Breast epithelium (tissue), 4 donors: ENCODE measurements around the gene UNC5B. TPM values are rescaled to one million over a fixed set of nuclear protein-coding genes. Genes with fewer than 3 reads are reported as not detected.

Source experiments
- DNase-seq, 2 donors: peaks; one replicate each; pipeline ENCODE4 v3.0.0-alpha.2; 2019; ENCODE audit warnings: low spot score in 2 of 2
- H3K27ac ChIP-seq, 2 donors: fragments of 200-600 bp; sonication (generic) in 1 of 2; one replicate each; pipeline ENCODE4 v1.5.1; 2016 to 2019; ENCODE audit warnings: mild to moderate bottlenecking in 1 of 2
- H3K27me3 ChIP-seq, 2 donors: fragments of 200-600 bp; sonication (generic) in 1 of 2; one replicate each; pipeline versions ENCODE4 v1.5.1 to v1.6.0; 2017 to 2019; ENCODE audit warnings: control low read depth in 1 of 2, mild to moderate bottlenecking in 1 of 2
- H3K36me3 ChIP-seq: fragments of 200-600 bp; one replicate; pipeline ENCODE4 v1.5.1; 2019
- H3K4me1 ChIP-seq, 2 donors: fragments of 200-600 bp; sonication (generic); one replicate each; pipeline ENCODE4 v1.5.1; 2016 to 2019; ENCODE audit warnings: control low read depth in 1 of 2
- H3K4me3 ChIP-seq, 3 donors: fragments of 200-600 bp; sonication (generic); 1 replicate in 2 of 3; 2 replicates in 1 of 3; pipeline ENCODE4 v1.5.1; 2016 to 2019; ENCODE audit warnings: mild to moderate bottlenecking in 3 of 3, moderate library complexity in 2 of 3
- H3K9me3 ChIP-seq, 2 donors: fragments of 200-600 bp; sonication (generic) in 1 of 2; one replicate each; pipeline ENCODE4 v1.5.1; 2016 to 2019; ENCODE audit warnings: control low read depth in 1 of 2
- CTCF ChIP-seq, 3 donors: fragments of 450-650 bp; IDR thresholded peaks; one replicate each; pipeline ENCODE4 v1.5.1; 2016 to 2017; ENCODE audit warnings: antibody characterized with exemption in 3 of 3, mild to moderate bottlenecking in 3 of 3, moderate library complexity in 3 of 3
- POLR2A ChIP-seq: fragments of 450-650 bp; IDR thresholded peaks from one replicate; pipeline ENCODE4 v1.6.1; 2016; ENCODE audit warnings: antibody characterized with exemption, mild to moderate bottlenecking, moderate library complexity
- POLR2AphosphoS5 ChIP-seq, 3 donors: sonication (generic); formaldehyde crosslinking; IDR thresholded peaks; one replicate each; pipeline ENCODE4 v1.6.1; 2017; ENCODE audit warnings: antibody characterized with exemption in 3 of 3
- intact Hi-C: fragments of 100-400 bp; cut with DNase I; formaldehyde crosslinking; loops from one replicate; pipeline ENCODE4 v1.15.1; 2023; ENCODE audit warnings: low total_unique reads
- total RNA-seq, 3 donors: library from RNA; depleted of rRNA; stranded (reverse); fragments of >200 nt; gene quantifications; one replicate each; pipeline ENCODE4 v1.1.0, GENCODE V29; 2016

The UNC5B gene
- total RNA-seq, 3 donors from 2014 or later: 0.80 to 4.9 (median 3.5) TPM

GRCh38 chr10:71201849-71202248 lies 10.5 kb upstream of the UNC5B start:
- Histone ChIP-seq H3K9me3 (peaks cover 6 to 26% of the 10 kb centered on the region in 2 donors), H3K36me3 (no peaks in the 10 kb centered on the region), H3K27ac (no peak overlapping the region), H3K4me3 (no peak overlapping the region), H3K27me3 (no peaks in the 10 kb centered on the region), H3K4me1 (no peaks in the 10 kb centered on the region)
- intact Hi-C loops: no loop called here
- no peak for DNase-seq
- TF ChIP-seq POLR2AphosphoS5 (IDR thresholded peaks at IDR 0.05): no peak
- no peak for TF ChIP-seq CTCF (IDR thresholded peaks at IDR 0.05)
- TF ChIP-seq POLR2A: no peak

GRCh38 chr10:71202314-71202713 lies 10.1 kb upstream of the UNC5B start:
- H3K36me3 ChIP-seq: no peaks in the 10 kb centered on the region
- H3K9me3 ChIP-seq: peaks cover 5 to 22% of the 10 kb centered on the region in 2 donors
- no peak for DNase-seq
- H3K27me3 ChIP-seq: no peaks in the 10 kb centered on the region
- intact Hi-C loops: no loop called here
- no peak overlapping the region for H3K4me3 ChIP-seq
- TF ChIP-seq CTCF (IDR thresholded peaks at IDR 0.05) (no peak), POLR2A (no peak), POLR2AphosphoS5 (IDR thresholded peaks at IDR 0.05) (no peak)
- H3K27ac ChIP-seq: no peak overlapping the region
- no peaks in the 10 kb centered on the region for H3K4me1 ChIP-seq

GRCh38 chr10:71203124-71203523 lies 9.2 kb upstream of the UNC5B start:
- TF ChIP-seq POLR2A (no peak), CTCF (IDR thresholded peaks at IDR 0.05) (no peak), POLR2AphosphoS5 (IDR thresholded peaks at IDR 0.05) (no peak)
- Histone ChIP-seq H3K4me3 (no peak overlapping the region), H3K4me1 (no peaks in the 10 kb centered on the region), H3K9me3 (peaks cover 0 to 14% of the 10 kb centered on the region in 2 donors), H3K36me3 (no peaks in the 10 kb centered on the region), H3K27me3 (no peaks in the 10 kb centered on the region), H3K27ac (no peak overlapping the region)
- intact Hi-C loops: no loop called here
- DNase-seq: peak in 1 of 2 donors; percentile 24

- no peaks in the 10 kb centered on the region for H3K27me3 ChIP-seq
- no peaks in the 10 kb centered on the region for H3K4me1 ChIP-seq
- no peaks in the 10 kb centered on the region for H3K36me3 ChIP-seq
- H3K9me3 ChIP-seq: peaks cover 0 to 8% of the 10 kb centered on the region in 2 donors
- intact Hi-C loops: no loop called here
- no peak overlapping the region for H3K4me3 ChIP-seq
- TF ChIP-seq CTCF (IDR thresholded peaks at IDR 0.05): no peak
- no peak for TF ChIP-seq POLR2A
- no peak overlapping the region for H3K27ac ChIP-seq
- no peak for DNase-seq
Measured at GRCh38 chr10:71203716-71204115, 8.7 kb upstream of the UNC5B start.

- no peaks in the 10 kb centered on the region for H3K9me3 ChIP-seq
- intact Hi-C loops: no loop called here
- no peak overlapping the region for H3K4me3 ChIP-seq
- H3K4me1 ChIP-seq: no peaks in the 10 kb centered on the region
- DNase-seq: no peak
- H3K27ac ChIP-seq: no peak overlapping the region
- TF ChIP-seq POLR2A (no peak), POLR2AphosphoS5 (IDR thresholded peaks at IDR 0.05) (no peak), CTCF (IDR thresholded peaks at IDR 0.05) (no peak)
- no peaks in the 10 kb centered on the region for H3K36me3 ChIP-seq
- peaks cover 0 to under 1% of the 10 kb centered on the region in 2 donors for H3K27me3 ChIP-seq
Measured at GRCh38 chr10:71204746-71205145, 7.6 kb upstream of the UNC5B start.
